HG03460 (cell line): ENCODE measurements around the gene RPS6KA5.
"Not testable (repeated sequence)": the region's sequence is repeated elsewhere in the genome, so short reads cannot be mapped to it uniquely, and the experiment has no call there.

Experiments
- ATAC-seq: cut with Tn5 transposase; IDR thresholded peaks from one replicate; pipeline ENCODE4 v1.9.1; 2021; ENCODE audit not compliant: unreplicated experiment

The RPS6KA5 gene

DNA sequence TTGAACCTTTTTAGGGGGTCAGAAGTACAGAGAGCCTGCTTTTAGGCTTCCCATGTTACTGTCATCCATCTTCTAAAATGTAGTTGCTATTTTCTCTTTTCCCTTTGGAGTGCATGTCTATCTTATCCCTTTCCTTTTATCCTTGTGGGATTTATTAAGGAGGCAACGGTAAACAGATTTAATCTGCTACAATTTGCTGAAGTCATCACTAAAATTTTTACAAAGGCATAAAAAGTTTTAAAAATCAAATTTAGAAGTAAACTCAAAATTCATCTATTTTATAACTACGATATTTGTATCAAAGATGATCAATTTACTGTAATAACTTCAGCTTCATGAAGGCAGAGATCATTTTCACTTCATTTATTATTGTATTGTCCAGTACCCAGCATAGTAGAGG, 118.7 kb downstream of the RPS6KA5 start:
- no peak for ATAC-seq

DNA sequence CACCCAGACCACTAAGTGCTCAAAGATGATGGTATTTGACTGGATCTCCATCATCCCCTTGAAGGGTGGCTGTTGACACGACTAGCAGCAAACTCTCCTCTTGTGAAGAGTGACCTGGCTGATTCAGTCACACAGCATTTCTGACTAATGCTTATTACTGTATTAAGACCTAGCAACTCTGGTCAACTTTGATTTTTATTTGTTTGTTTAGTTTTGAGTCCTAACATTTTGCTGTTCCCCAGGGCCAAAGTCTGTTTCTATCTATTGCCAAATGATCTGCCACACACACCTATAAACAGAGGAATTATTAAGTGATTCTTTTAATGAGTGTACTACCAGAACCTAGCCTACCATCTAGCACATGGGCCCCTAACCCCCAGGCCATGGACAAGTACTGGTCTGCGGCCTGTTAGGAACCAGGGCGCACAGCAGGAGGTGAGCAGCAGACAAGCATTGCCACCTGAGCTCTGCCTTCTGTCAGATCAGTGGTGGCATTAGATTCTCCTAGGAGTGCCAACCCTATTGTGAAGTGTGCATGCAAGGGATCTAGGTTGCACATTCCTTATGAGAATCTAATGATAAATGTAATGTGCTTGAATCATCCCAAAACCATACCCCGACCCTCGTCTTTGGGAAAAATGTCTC, 120.0 kb downstream of the RPS6KA5 start:
- ATAC-seq = no peak

DNA sequence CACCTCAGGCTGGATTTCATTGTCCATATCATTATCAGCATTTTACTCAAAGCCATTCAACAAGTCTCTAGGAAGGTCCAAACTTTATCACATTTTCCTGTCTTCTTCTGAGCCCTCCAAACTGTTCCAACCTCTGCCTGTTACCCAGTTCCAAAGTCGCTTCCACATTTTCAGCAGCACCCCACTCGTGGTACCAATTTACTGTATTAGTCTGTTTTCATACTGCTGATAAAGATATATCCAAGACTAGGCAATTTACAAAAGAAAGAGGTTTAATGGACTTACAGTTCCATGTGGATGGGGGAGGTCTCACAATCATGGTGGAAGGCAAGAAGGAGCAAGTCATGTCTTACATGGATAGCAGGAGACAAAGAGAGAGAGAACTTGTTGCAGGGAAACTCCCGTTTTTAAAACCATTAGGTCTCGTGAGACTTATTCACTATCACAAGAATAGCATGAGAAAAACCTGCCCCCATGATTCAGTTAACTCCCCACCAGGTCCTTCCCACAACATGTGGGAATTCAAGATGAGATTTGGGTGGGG, 121.1 kb downstream of the RPS6KA5 start:
- not testable (repeated sequence) for ATAC-seq

DNA sequence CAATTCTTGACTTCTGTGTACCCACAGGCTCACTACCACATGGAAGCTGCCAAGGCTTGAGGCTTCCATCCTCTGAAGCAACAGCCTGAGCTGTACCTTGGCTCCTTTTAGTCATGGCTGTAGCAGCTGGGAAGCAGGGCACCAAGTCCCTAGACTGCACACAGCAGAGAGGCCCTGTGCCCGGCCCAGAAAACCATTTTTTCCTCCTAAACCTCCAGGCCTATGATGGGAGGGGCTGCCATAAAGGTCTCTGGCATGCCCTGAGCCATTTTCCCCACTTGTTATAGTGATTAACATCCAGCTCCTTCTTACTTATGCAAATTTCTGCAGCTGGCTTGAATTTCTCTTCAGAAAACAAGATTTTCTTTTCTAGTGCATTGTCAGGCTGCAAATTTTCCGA, 121.8 kb downstream of the RPS6KA5 start:
- ATAC-seq = no peak

DNA sequence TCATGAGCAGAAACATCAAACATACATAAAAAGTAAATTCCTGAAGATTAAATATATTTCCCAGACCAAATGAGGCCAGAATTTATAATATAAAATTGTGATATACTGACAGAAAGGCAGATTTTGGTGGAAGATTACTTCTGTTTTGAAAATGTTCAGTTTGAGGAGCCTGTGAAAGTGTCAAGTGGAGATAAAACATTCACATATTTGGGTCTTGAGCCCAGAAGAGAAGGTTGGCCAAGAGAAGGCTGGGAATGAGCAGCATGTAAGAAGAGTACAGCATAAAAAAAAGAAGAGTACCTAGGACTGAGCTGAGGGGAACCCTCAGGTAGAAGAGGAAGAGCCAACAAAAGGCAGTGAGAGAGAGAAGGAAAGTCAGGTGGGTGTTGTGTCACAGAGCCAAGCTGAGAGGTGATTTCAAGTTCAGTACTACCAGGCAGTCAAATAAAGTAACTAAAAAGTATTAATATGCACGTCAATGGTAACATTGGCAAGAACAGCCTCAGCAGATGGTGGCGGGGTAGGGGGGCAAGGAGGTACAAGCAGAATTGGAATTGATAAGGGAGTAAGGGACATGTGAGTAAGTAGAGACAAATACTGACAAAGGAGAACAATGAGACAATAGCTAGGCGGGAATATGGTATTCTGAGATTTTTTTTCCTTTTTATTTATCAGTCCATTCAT, 123.5 kb downstream of the RPS6KA5 start:
- no peak for ATAC-seq

DNA sequence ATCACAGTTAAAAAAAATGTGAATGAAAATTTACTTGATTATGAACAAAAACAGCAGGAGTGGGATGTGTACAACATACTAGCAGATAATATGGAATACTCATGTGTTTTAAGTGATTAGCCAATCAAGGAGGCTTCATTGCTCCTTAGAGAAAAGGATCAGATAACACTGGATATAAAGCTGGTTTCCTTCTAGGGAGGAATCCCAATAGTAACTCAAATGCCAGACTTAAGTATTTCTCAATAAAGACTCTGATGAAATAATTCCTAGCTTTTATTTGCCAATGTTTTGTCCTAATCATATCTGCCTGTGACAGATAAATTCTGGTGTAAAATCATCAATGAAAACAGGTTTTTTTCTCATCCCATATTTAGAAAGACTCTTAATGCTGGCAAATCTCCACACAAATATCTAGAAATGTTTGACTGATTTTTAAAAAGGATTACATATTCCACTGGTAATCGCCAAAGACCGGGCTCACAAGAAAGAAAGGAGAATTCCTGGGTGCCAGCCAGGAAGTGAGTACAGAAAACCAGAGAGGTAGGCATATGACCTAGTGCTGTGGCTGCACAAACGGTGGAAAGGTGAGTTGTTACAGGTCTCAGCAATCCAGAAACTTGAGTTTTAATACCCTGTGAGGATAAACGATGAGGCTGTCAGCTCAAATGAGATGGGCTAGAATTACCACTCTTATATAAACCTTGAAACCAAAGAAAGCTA, 135.7 kb downstream of the RPS6KA5 start:
- no peak for ATAC-seq

DNA sequence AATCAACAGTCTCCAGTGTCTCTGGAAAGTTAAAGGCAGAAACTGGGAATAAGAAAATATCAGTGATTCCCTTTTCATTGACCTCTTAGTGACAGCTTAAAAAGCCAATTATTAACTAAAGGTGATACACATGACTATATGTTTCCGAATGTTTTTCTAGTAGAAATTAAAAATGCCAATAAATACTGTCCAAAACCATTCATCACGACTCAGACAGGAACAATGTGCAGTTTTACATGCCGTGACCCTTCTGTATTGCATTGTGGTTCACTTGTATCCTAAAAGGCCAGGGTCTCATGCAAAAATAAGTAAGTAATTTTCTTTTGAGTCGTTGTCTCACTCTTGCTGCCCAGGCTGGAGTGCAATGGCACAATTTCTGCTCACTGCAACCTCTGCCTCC, 138.3 kb downstream of the RPS6KA5 start:
- ATAC-seq = no peak

DNA sequence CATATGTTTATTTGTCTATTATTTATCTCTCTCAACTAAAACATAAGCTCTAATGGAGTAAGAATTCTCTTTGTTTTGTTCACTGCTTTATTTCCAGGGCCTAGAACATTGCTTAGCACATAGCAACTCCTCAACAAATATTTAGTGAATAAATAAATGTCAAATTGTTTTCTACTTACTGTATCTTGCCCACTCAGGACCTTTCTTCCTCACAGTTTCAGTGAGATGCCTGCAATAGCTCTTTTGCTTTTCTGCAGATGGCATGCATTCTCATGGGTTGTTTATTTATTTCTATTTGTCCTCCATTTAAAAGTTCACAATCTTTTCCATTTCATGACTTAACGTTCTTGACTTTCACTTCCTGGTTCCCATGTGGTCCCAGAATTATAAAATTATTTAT, 149.3 kb downstream of the RPS6KA5 start:
- no peak for ATAC-seq

DNA sequence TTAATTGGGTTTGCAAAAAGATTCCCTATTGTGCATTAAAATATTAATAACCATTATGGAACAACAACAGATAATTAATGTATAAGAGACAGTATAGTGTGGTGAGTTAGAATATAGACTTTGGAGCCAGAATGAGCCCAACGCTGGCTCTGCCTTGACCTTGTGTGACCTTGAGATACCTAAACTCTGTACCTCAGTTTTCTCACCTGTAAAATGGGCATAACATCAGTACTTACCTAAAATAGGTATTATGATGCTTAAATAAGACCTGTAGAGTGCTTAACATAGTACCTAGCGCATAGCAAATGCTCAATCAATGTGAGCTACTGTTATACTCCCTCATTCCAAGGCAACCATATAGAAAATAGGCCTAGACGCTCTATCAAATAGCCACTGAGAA, 153.3 kb downstream of the RPS6KA5 start:
- ATAC-seq = no peak

DNA sequence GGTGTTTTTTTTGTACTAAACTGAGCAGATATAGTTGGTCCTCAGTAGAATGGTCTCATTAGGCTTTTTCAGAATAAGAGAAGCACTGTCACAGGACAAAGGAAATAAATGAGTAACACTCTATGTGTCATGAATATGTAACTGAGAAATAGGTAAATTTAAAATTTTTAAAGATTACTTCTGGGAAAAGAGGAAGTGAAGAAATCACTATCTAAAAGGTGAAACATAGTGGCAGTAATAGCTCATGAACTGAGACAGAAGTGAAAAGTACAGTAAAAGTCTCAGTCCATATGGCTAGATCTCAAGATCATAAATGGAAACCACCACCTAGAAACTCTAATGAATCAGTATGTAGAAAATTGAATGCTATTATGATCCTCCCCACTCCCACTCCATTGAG, 154.9 kb downstream of the RPS6KA5 start:
- peak; percentile 87 for ATAC-seq

DNA sequence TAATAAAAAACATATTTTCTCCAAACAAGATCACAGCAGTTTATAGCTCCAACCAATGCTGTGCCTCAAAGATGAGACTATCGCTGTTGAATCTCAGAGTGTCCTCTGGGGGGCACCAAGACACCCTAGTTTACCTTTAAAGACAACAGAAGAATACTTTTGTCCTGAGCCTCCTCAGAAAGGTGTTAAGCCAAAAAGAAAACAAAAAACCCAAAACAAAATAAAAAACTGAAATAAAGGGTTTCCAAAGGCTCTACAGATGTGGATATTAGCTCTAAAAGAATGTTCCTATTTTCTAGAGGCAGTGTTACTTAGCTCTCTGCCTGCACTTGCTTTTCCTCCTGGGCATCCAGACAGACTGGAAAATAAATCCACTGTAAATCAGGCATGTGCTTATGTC, 157.3 kb downstream of the RPS6KA5 start:
- no peak for ATAC-seq

DNA sequence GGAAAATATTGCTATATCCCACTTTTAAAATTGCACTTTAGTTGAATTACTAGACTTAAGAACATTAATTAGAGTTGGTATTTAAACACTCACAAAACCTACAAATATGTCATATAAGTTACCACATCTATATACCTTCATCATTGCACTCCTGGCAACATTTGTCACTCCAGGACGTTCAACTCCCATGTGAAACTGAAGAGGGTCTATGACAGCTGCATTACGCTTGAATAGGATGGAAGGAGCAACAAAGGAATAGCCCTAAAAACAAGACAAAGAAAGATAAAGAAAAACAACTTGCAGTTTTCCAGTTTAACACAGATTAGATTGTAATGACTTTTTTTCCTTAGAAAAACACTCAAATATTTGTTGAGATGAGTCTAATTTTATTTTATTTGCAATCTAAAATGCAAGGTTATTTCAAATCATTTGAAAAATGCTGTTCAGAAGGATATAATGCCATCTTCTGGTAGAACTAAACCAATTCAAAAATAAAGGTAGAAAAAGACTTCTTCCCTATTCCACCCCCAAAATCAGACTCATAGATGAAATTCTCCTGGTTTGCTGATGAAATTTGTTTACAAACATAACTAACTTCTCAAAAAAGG, 159.9 kb downstream of the RPS6KA5 start:
- no peak for ATAC-seq

DNA sequence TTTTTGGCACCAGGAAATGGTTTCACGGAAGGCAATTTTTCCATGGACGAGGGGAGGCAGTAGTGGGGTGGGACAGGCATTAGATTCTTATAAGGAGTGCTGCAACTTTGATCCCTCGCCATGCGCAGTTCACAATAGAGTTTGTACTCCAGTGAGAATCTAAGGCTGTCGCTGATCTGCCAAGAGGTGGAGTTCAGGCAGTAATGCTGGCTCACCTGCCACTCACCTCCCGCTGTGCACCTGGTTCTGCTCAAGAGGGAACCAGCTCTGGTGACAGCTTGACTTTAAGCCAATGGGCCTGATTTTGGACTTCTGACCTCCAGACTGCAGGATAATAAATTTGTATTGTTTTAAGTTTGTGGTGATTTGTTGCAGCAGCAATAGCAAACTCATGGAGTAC, 163.4 kb downstream of the RPS6KA5 start:
- ATAC-seq = no peak

DNA sequence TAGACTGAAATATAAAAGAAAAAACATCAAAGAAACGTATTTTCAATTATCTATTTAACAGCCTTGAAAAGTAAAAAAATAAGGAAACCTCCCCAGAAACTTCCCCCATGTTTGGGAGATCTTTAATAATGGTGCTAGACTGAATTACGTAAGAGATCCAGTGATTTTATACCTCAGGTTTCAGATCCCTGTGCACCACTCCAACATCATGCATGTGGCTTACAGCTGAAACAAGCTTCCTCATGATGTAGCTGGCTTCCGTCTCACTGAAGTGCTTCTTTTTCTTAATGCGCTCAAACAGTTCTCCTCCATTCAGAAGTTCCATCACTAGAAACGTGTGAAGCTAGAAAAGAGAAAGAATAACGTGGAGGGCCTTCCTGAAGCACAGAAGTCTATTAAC, 166.2 kb downstream of the RPS6KA5 start:
- no peak for ATAC-seq

DNA sequence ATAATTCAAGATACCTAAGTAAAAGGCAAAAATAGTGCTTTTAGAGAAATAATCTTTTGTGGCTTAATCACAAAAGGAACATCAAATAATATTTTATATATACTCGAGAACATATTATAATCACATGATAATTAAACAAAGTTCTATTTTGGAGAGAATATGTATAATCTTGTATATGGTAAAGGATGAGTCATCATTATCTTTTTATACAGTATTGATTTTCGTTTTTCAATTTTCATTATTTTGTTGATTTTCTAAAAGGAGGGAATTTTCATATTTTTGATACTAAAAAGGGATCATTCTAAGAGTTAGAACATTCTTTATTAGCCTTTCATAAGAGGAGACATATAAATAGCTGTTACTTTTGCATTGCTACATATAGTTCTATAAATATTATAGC, 166.9 kb downstream of the RPS6KA5 start:
- no peak for ATAC-seq

DNA sequence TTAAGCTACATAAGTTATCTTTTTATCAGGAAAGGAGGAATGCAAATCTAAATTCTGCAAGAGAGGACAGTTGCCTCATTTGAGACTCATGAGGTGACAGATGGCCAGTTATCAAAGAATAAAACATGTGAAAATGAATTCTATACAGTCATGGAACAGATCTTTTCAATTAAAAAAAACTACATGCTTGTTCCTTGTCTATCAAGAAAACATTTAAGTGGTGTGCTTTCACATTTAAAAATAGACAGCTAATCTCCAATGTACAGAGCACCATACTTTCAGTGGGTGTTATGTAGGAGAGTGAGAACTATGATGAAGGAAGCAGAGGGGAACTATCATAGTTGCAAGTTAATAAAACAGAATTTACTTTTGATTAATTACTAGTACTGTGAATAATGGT, 167.5 kb downstream of the RPS6KA5 start:
- no peak for ATAC-seq

DNA sequence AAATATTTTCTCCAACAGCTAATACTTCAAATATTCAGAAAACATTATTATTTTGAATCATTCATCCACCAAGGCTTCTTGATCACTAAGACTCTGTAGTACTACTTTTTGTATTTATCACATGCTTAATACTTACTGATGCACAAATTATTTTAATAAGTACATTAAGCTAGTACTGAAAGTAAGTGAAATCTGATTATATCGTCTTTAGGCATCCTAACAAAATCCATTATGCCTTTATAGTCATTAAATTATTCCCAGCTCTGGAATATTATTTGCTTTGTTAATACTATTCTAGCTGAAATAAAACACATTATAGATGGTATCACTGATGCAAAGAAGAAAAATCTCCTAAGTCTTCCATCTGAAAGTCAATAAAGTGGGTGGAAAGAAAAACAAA, 169.1 kb downstream of the RPS6KA5 start:
- ATAC-seq = no peak

DNA sequence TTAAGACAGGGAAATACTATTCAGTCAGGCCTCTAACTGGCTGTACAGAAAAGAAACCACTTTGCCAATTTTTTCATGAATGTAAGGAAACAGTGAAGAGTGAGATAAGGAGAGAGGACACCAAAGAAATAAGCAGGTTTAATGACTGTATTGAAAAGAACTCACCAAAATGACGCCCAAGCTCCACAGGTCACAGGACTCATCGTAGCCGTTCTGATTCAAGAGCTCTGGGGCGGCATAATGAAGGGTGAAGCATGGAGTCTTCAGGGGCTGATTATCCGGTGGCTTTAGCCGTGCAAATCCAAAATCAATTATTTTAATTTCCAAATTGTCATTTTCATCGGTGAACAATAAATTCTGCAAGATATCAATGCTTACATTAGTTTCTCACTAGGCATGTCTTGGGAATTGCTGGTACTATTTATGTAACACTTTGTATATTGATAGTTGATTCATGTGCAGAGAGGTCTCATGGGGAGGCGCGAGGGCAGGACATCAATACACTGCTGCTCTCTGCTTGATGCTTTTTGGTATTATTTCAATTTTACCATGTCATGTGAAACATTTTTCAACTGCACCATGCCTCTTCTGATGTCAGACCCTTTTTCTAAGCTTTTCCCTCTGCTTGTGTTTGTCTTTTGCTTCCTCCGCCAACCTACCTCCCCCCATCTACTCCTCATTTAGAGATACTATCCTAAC, 170.0 kb downstream of the RPS6KA5 start:
- ATAC-seq = no peak

DNA sequence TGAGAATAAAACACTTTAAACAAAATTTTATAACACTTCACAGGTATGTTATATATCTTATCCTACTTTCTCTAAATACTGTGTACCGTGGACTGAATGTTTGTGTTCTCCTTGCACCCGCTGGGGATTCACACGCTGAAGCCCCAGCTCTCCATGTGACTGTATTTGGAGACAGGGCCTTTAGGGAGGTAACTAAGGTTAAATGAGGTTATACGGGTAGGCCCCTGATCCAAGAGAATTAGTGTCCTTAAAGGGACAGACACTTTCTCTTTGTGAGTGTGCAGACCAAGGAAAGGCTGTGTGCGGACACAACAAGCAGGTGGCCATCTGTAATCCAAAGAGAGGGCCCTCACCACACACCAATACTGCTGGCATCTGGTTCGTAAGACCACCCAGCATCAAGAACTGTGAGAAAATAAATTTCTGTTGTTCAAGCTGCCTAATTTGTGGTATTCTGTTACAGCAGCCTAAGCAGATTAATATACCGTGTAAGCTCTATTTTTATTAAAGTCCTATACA, 174.1 kb downstream of the RPS6KA5 start:
- no peak for ATAC-seq

DNA sequence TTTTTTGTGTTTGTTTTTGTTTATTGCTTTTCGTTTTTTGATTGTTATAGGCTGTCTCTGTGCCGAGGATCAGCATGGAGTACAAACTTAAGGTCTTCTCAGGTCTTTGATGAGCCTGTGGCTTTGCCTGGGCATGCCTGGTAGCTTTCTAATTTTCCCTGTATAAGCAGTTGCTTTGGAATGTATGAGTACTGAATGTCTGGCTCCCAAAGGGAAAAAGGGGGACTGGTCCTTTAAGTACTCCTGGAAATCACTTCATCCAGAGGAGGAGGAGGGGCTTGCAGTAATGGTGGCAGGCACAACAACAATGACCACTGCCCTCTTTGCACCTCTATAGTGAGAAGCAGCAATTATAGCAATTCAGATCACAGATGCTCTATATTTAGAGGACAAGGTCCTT, 176.7 kb downstream of the RPS6KA5 start:
- no peak for ATAC-seq

DNA sequence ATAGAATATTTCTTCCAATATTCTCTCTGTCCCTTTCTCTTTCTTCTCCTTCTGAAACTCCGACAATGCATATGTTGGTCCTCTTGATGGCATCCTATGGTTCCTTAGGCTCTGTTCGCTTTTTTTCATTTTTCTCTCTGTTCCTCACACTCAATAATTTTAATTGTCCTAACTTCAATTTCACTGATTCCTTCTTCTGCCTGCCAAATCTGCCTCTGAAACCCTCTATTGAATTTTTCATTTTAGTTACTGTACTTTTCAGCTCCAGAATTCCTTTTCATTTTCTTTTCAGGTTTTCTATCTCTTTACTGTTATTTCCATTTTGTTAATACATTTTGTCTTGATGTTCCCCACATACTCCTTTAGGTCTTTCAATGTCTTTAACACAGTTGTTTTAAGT, 177.2 kb downstream of the RPS6KA5 start:
- ATAC-seq = no peak
